ENCODE data around the gene FAM76B.

FAM76B gene

DNA sequence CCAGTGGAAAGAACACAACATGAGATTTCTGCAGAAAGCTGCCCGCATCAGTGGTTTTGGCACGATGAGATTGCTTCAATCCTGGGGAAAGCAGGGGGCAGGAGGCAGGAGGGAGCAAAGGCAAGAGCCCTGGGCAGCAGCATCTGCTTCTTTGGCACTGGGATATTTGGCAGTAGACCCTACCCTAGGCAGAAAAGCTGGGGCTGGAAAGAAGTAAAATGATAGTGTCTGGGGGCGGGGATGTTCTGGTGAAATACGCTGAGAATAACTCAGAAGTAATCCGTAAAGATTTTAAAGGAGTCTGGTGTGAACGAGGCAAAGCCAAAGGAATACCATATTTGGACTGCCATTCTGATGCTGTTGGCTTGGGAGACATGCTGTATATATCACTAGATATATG lies 62.0 kb downstream of the FAM76B start:
- Histone ChIP-seq H3K9ac (ENCODE audit: low read length) (no peak overlapping the region), H3K27ac (ENCODE audit: low read length) (no peak overlapping the region), H3F3A (ENCODE audit: insufficient read depth, low read length) (no peaks in the 10 kb centered on the region), H3K9me2 (replicated peaks; ENCODE audit: insufficient read depth, low read length) (no peaks in the 10 kb centered on the region), H3K4me3 (ENCODE audit: low read length) (no peak overlapping the region), H3K9me3 (replicated peaks; ENCODE audit: insufficient read depth, low read length) (no peaks in the 10 kb centered on the region), H3K4me2 (ENCODE audit: low read depth, low read length) (no peak overlapping the region), H3K36me3 (replicated peaks; ENCODE audit: insufficient read depth, low read length) (no peaks in the 10 kb centered on the region), H3K27me3 (replicated peaks; ENCODE audit: insufficient read depth, low read length) (no peaks in the 10 kb centered on the region), H3K79me2 (ENCODE audit: low read length) (no peaks in the 10 kb centered on the region), H4K20me1 (ENCODE audit: insufficient read depth, low read length) (no peaks in the 10 kb centered on the region), H3K4me1 (ENCODE audit: low read length) (no peaks in the 10 kb centered on the region), H2AFZ (ENCODE audit: low read length) (no peak overlapping the region)
- TF ChIP-seq, protein P1, sequence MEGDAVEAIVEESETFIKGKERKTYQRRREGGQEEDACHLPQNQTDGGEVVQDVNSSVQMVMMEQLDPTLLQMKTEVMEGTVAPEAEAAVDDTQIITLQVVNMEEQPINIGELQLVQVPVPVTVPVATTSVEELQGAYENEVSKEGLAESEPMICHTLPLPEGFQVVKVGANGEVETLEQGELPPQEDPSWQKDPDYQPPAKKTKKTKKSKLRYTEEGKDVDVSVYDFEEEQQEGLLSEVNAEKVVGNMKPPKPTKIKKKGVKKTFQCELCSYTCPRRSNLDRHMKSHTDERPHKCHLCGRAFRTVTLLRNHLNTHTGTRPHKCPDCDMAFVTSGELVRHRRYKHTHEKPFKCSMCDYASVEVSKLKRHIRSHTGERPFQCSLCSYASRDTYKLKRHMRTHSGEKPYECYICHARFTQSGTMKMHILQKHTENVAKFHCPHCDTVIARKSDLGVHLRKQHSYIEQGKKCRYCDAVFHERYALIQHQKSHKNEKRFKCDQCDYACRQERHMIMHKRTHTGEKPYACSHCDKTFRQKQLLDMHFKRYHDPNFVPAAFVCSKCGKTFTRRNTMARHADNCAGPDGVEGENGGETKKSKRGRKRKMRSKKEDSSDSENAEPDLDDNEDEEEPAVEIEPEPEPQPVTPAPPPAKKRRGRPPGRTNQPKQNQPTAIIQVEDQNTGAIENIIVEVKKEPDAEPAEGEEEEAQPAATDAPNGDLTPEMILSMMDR (IDR thresholded peaks at IDR 0.05; ENCODE audit: low read length) = no peak
- TF ChIP-seq EZH2 (optimal IDR thresholded peaks at IDR 0.05; ENCODE audit: low read depth, low read length) = no peak
- TF ChIP-seq EZH2phosphoT487 (IDR thresholded peaks at IDR 0.05; ENCODE audit: low read length) = no peak
- no peak for DNase-seq

- Histone ChIP-seq H2AFZ (ENCODE audit: low read length) (no peak overlapping the region), H3K79me2 (ENCODE audit: low read length) (no peaks in the 10 kb centered on the region), H3K4me3 (ENCODE audit: low read length) (no peak overlapping the region), H3K27ac (ENCODE audit: low read length) (no peak overlapping the region), H3K9ac (ENCODE audit: low read length) (no peak overlapping the region), H3F3A (ENCODE audit: insufficient read depth, low read length) (no peaks in the 10 kb centered on the region), H3K4me2 (ENCODE audit: low read depth, low read length) (no peak overlapping the region), H3K4me1 (ENCODE audit: low read length) (no peaks in the 10 kb centered on the region), H3K27me3 (replicated peaks; ENCODE audit: insufficient read depth, low read length) (no peaks in the 10 kb centered on the region), H3K9me2 (replicated peaks; ENCODE audit: insufficient read depth, low read length) (no peaks in the 10 kb centered on the region), H3K9me3 (replicated peaks; ENCODE audit: insufficient read depth, low read length) (no peaks in the 10 kb centered on the region), H4K20me1 (ENCODE audit: insufficient read depth, low read length) (no peaks in the 10 kb centered on the region), H3K36me3 (replicated peaks; ENCODE audit: insufficient read depth, low read length) (no peaks in the 10 kb centered on the region)
- TF ChIP-seq, protein P1 (IDR thresholded peaks at IDR 0.05; ENCODE audit: low read length) = no peak
- TF ChIP-seq EZH2 (optimal IDR thresholded peaks at IDR 0.05; ENCODE audit: low read depth, low read length) = no peak
- TF ChIP-seq EZH2phosphoT487 (IDR thresholded peaks at IDR 0.05; ENCODE audit: low read length) = no peak
- no peak for DNase-seq
Measured at GRCh38 chr11:95727111-95727510, 62.5 kb downstream of the FAM76B start.

DNA sequence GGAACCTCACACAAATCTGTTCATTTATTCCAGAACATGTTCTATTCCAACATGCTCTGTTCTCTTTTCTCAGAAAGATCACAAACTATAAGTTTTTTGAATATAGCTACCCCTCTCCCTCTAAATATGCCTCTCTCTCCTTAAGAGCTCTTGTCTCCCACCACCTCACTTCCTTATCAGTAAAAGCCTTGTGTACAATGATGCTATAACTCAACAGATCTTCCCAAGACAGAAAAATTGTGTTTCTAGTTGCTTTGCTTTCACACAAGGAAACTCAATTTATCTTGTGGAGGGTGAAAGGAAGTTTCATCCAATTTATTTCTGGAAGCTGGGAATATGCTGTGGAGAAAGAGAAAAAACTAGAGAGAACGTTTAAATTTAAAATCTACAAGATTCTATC lies 64.4 kb downstream of the FAM76B start:
- no peaks in the 10 kb centered on the region for H3F3A ChIP-seq (ENCODE audit: insufficient read depth, low read length)
- no peaks in the 10 kb centered on the region for H3K4me1 ChIP-seq (ENCODE audit: low read length)
- H3K27ac ChIP-seq (ENCODE audit: low read length) = no peak overlapping the region
- no peak overlapping the region for H2AFZ ChIP-seq (ENCODE audit: low read length)
- H3K4me2 ChIP-seq (ENCODE audit: low read depth, low read length) = no peak overlapping the region
- no peaks in the 10 kb centered on the region for H3K9me3 ChIP-seq (replicated peaks; ENCODE audit: insufficient read depth, low read length)
- no peak for DNase-seq
- no peaks in the 10 kb centered on the region for H3K9me2 ChIP-seq (replicated peaks; ENCODE audit: insufficient read depth, low read length)
- TF ChIP-seq EZH2phosphoT487 (IDR thresholded peaks at IDR 0.05; ENCODE audit: low read length) (no peak), EZH2 (optimal IDR thresholded peaks at IDR 0.05; ENCODE audit: low read depth, low read length) (no peak)
- TF ChIP-seq, protein P1 (IDR thresholded peaks at IDR 0.05; ENCODE audit: low read length) = no peak
- no peaks in the 10 kb centered on the region for H3K79me2 ChIP-seq (ENCODE audit: low read length)
- H4K20me1 ChIP-seq (ENCODE audit: insufficient read depth, low read length) = no peaks in the 10 kb centered on the region
- no peaks in the 10 kb centered on the region for H3K27me3 ChIP-seq (replicated peaks; ENCODE audit: insufficient read depth, low read length)
- H3K4me3 ChIP-seq (ENCODE audit: low read length) = no peak overlapping the region
- H3K9ac ChIP-seq (ENCODE audit: low read length) = no peak overlapping the region
- no peaks in the 10 kb centered on the region for H3K36me3 ChIP-seq (replicated peaks; ENCODE audit: insufficient read depth, low read length)

All from MM.1S (cell line).